ELF-1 (cell line): Measurements from ENCODE around the gene BCL7A.
A peak's percentile ranks its signal among the peaks of the same experiment; 100 is the strongest.
"Not testable (repeated sequence)": the region's sequence is repeated elsewhere in the genome, so short reads cannot be mapped to it uniquely, and the experiment has no call there.

Source experiments
- DNase-seq: peaks from one replicate; pipeline ENCODE4 v3.0.0-alpha.2; 2016; ENCODE audit warnings: low read depth, low spot score

BCL7A gene

DNA sequence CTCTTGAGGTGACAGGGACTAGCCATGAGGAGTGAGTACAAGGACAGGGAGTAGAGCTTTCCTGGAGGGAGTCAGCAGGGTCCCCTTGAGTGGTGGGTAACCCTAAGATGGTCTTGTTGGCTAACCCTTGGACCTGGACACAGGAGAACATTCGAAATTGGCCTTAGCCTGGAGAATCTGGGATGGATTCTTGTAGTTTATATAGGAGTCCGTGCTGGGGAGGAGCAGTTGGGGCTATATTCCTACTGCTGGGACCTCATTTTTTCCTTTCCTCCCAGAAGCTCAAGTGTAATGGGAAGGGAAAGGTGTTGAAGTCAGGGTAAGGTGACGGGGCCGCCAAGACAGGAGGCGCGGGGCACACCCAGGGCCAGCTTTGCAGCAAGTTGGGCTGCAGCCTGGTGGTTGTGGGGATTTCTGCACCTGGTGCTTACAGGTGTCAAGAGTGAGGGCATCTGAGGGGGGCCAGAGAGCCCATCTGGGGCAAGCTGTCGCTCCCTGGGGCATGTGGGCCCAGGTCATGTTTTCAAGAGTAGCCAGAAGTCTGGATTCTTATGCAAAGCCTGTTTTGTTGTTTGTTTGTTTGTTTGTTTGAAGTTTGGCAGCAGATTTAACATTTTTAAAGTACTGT is 5.1 kb downstream of the BCL7A start:
- DNase-seq: no peak

DNA sequence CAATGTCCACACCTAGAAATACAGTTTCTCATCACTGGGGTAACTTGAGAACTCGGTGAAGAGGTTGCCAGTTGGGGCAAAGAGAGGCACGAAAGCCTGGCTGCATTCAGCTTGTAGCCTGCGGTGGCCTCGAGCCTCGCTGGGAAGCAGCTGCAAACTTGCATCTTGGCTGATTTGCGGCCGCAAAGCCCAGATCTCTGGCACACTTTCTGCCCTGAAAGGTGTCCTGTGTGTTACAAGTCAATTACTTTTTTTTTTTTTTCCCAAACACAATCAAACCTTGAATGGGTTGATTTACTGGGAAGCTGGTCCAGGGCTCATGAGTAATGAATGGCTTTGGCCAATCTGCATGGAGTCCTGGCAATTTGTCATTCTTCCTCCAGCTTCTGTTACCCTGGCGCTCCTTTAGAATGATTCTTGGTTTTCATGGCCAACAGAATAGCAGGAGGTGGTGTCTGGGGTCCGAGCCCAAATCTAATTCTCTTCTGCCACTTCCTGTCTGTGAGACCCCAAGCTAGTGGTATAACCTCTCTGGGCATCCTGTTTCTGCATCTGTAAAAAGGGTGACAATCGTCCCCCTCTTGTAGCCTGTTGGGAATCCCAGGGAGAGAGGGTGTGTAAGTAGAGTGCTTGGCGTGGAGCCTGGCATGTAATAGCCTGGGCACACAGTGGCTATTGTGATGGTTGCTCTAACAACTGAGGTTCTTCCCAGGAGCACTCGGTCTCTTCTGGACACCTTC is 6.7 kb downstream of the BCL7A start:
- no peak for DNase-seq

DNA sequence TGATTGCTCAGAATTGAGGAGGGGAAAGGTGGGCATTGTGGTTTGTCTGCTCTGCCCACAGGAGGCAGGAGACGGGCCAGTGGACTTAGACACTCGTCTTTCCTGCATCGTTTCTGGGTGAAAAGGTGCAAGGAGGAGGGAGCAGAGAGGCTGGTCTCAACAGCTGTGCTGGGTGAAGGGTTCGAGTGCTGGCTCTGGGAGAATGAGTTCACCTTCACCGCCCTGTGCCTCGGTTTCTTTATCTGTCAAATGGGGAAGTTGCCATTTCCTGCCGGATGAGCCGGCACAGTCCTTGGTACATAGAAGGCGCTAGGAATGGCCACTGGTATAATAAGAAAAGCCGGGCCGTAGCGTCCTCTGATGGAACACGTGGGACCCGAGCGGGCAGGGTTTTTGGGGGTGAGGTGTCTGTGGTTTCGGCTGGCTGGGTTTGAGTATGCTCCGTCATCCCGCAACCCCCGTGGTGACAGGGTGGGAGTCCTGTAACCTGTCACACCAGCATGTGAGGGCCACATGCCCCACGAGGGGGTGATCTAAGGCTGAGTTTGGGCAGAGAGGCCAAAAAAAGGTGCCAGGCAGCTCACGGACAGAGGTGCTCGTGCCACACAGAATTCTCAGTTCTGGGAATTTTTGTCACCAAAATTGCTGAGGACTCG is 7.3 kb downstream of the BCL7A start:
- no peak for DNase-seq

DNA sequence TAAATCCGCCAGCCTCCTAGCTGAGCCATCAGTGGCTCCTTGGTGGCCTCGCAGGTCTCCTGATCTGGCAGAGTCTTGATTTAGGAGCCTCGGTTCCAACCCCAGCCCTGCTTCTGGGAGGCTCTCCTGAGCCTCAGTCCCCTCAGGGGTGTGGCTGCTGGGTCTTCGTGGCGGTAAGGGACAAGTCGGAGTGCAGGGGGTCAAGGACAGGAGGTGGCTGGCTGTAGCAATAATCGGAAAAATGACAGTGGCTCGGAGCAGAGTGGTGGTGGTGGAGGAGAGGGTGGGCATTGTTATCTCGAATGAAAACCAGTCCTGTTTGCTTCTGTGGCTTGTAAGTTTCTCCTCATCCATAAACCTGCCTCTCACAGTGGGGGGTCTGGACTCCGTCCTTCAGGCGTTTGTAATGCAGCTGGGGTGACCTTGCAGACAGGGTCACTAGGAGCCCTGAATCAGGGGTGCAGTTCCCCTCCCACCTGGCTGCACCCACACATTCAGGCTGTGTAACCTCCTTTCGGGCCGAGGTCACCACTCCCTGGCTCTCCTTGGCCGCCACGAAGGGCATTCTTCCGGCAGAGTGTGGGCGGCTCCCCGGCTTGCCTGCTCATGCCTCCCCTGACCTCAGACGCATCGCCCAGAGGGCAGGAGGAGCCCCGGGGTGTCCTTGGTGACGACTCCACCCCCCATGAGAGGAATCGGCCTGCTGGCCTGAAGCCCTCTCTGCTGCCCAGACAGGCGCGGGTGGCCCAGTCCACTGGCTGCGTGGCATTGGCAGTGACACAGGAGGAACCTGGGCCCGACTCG is 8.1 kb downstream of the BCL7A start:
- DNase-seq: peak; percentile 23

DNA sequence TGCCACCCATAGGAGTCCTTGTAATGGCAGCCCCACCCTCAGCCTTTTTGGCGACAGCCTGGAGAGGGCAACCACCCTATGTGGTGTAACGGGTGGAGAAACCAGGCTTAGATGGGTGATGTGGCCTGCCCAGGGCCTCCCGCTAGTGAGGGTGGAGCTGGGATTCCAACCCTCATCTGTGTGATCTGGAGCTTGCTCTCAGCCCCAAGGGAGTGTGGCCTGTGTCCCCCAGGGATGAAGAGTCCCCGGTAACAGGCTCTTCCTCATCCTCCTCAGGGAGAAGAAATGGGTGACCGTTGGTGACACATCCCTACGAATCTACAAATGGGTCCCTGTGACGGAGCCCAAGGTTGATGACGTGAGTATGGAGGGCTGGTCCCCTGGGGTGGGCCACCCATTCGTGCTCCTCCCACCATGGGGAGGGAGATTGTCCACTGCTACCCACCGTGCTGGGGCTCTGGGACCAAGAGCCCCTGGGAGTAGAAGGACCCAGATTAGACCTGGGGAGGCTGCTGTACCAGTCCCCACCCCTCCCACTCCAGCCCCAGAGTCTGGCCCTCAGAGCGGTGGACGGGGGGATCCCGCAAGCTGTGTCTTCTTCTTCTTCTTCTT is 8.8 kb downstream of the BCL7A start:
- DNase-seq: no peak

DNA sequence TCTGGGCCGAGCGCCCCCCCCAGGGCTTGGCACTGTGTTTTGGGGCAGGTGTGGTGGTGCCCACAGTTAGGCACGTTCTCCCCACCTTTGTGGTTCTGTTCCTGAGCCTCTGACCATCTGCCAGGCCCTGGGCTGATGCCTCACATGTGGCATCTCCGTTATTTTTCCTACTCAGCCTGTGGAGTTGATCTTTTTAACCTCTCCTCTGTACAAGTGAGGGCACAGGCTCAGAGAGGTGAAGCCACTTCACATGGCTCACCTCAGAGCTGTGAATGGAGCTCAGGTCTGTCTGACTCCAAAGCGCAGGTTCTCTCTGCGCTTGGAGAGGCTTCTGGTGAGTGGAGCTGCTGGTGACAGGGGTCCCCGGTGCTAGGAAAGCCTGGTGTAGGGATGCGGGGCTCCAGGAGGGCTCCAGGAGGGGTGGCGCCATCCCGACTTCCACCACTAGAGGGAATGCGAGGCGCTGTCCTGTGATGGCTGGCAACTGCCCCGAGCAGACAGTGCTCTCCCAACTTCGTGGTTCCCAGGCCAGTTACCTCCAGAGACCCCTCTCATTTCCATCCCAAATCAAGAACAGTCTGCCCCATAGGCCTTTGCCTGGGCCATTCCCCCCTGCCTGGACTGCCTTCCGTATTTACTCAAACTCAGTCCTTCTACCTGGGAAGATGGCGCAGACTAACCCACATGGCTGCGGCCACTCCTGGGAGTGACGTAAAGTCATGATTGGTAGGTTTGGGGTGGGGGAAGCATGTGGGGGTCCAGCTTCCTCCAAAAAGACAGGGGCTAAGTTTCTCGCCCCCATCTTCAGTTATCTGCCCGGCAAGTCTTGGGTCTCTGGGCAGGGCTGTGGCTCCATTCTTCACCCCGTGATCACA is 9.9 kb downstream of the BCL7A start:
- peak; percentile 82 for DNase-seq

DNA sequence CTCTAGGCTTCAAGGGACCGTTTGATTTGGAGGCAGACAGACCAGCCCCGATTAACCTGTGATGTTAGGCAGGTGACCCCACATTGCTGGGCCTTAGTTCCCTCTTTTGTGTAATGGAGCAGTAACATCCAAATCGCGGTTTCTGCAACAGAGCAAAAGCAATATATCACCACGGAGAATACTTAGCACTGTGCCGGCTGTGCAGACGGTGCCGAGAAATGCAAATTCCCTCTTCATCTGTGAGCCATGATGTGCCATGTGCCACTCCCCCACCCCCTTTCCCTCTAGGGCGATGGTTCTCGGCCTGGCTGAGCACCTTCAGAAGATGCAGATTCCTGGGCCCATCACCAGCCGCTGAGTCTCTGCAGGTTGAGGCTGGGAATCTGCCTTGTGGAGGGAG is 10.9 kb downstream of the BCL7A start:
- no peak for DNase-seq

DNA sequence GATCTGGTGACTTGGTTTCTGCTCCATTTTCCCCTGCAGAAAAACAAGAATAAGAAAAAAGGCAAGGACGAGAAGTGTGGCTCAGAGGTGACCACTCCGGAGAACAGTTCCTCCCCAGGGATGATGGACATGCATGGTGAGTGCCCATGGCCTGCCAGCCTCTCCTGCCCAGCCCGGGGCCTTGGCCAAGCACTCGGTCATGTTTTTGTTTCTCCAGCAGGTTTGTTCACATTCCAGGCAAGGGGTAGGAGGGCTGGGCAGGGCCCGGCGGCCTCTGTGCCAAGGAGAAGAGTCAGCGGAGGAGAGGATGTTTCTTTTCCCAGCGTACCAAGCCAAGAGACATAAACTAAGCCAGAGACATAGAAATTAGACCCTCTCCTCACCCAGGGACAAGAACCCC is 13.6 kb downstream of the BCL7A start:
- DNase-seq: no peak

DNA sequence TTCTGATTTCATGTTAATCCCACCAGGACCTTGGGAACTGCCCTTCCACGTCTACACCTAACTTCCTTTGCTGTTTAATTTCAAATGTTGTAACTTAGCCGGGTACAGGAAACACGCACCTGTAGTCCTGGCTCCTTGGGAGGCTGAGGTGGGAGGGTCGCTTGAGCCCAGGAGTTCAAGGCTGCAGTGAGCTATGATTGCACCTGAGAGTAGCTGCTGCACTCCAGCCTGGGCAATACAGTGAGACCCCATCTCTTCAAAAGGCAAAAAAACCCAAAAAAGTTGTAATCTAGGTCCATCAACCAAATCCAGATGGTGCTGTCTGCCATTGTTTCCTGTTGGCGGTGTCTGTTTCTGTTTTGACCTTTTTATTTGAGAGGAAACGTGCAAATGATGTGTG is 14.5 kb downstream of the BCL7A start:
- no peak for DNase-seq

DNA sequence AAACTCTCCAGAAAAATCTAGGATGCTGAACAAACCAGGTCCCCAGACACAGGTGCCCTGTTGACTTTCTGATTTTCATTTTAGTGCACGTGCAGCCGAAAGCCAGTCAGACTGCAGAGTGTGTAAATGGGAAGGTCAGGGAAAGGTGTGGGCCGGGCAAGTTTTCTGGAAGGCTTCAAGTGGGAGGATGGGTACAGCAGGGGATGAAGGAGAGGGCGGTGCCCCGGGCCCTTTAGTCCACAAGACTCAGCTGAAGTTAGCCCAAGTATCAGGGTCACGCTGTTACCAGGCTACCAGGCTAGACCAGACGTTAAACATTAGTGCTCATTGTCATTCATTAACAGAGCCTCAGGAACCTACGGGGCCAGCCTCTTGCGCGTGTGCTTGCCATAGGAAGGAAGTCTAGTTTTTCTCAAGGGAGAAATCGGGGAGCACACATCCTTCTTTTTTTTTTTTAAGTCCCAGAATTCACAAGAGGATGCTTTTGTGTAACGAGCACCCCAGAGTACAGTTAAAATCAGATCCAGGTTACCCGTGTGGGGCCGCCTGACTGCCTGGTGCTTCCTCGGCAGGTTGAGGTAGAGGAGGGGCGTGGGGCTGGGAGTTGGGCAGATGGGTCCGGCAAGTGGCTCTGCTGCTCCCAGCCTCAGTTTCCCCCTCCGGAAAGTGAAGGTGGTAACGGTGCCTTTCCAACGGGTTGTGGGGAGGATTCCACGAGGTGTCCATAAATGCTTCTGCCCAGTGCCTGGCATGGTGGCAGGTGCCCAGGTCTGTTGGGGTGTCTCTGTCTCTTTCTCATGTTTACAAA is 19.1 kb downstream of the BCL7A start:
- no peak for DNase-seq

DNA sequence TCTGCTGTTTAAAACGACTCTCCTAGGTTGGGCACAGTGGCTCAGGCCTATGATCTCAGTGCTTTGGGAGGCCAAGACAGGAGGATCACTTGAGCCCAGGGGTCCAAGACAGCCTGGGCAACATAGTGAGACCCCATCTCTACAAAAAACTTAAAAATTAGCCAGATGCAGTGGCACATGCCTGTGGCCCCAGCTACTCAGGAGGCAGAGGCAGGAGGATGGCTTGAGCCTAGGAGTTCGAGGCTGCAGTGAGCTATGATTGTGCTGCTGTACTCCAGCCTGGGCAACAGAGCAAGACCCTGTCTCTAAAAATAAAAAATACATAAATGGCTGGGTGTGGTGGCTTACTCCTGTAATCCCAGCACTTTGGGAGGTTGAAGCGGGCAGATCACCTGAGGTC is 19.8 kb downstream of the BCL7A start:
- DNase-seq: not testable (repeated sequence)

DNA sequence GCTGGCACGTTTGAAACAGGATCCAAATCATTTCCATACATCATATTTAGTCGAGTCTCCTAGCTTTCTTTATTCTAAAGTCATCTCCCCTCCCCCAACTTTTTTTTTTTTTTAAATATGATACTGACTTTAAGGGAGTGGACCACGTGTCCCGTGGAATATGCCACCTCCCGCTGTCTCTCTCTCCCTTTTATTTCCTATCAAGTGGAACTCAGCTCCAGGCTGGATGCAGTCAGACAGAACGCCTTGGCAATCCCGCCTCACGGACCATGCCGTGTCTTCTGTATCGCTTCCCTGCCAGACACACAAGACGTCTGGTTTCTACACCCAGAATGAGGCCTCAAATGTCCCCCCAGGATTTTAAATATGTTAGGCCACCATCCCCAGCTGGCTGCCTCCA is 21.2 kb downstream of the BCL7A start:
- no peak for DNase-seq

DNA sequence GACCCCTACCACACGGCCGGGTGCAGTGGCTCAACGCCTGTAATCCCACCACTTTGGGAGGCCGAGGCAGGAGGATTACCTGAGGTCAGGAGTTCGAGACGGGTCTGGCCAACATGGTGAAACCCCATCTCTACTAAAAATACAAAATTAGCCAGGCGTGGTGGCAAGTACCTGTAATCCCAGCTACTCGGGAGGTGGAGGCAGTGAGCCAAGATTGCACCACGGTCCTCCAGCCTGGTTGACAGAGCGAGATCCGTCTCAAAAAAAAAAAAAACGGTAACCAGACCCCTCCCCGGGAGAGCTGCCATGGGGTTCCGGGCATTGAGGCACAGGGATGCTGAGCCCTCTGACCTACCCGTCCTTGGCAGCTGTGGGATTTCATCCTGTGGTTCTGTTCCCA is 21.8 kb downstream of the BCL7A start:
- no peak for DNase-seq

DNA sequence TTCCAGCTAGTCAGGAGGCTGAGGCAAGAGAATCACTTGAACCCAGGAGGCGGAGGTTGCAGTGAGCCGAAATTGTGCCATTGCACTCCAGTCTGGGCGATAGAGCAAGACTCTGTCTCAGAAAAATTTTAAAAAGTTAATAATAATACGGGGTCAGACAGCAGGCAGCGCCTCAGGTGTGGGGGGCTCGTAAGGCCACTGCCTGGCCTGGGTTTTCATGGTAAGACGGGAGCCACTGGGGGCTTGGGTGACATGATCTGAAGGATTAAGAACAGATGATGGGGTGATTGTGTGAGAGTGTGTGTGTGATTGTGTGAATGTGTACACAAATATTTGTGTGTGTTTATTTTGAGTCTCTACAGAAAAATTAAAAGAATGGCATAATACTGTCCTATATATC is 23.6 kb downstream of the BCL7A start:
- DNase-seq: no peak

DNA sequence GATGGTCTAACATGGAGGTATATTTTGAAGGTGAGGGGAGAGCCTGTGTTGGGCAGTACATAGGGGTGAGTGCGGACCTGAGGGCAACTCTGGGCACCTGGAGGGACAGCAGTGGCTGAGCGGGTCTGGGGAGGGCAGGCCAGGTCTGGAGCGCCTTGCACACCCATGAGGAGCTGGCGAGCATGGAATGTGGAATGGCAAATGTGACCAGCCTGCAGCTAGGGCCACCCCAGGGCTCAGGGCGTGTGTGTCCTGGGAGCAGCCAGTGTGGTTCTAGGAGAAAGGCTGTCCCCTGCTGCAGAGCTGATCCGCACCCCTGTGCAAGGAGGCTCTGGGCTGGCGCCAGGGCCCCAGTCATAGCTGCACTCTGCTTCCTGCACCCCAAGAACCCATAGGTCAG is 24.5 kb downstream of the BCL7A start:
- no peak for DNase-seq

DNA sequence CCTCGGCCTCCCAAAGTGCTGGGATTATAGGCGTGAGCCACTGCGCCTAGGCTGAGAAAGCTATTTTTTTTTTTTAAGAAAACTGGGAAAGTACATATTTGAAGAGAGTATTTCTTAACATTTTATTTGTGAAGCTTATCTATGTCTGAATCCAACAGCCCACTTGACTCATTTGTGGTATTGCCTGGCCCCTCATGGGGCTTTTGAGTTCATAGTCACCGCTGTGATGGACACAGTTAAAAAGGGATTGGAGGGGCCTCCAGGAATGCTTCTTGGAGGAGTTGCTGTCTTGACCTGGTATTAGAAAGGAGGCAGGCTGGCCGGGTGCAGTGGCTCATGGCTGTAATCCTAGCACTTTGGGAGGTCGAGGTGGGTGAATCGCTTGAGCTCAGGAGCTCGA is 26.5 kb downstream of the BCL7A start:
- no peak for DNase-seq

DNA sequence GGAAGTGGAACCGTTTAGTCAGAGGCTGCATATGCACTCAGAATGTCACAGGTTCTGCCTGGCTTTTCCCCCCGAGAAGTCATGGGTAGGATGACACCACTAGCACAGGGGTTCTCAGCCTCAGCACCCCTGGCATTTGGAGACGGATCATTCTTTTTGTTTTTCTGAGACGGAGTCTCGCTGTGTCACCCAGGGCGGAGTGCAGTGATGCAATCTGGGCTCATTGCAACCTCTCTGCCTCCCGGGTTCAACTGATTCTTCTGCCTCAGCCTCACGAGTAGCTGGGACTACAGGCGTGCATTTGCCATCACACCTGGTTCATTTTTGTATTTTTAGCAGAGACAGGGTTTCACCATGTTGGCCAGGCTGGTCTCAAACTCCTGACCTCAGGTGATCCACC is 28.1 kb downstream of the BCL7A start:
- DNase-seq: no peak

DNA sequence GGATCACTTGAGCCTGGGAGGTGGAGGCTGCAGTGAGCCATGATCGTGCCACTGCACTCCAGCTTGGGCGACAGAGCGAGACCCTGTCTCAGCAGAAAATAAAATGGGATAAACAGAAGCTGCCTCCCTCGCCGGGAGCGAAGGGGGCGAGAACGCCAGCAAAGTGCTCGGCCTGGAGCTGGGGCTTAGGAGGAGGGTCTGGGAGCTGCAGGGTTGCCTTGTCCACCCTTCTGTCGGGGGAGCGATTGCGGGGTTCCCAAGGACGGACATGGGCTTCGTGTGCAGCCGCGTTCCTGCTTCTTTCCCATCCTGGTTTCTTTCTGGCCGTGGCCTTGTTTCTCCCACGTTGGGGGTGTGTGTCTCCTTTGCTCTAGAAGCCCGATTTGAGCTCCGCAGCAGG is 29.0 kb downstream of the BCL7A start:
- DNase-seq: no peak

DNA sequence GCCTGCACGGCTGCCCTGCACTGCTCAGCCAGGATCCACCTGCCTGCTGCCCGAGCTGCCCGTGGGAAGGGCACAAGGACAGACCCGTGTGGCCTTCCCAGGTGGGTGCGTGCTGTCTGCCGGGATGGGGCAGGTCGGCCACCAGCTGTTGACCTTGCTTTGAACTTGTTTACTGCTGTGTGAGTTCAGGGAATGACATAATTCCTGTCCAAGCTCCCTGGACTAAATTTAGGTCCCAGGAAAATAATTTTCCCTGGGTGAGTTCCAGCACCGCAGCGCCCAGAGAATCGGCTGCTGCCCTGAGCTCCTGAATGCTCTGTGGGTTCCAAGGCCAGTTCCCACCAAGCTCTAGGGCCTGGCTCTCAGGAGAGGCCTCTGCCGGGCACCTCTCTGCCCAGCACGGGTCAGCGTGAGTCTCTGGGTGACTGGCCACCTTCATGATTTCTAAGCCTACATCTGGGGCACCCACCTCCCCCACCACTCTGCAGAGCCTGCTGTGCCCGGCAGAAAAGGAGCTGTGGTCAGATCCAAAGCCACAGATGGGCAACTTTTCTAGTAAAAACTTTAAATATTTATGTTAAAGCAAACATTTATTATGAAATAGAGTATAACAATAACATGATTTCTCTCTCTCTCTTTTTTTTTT is 29.7 kb downstream of the BCL7A start:
- DNase-seq: no peak

DNA sequence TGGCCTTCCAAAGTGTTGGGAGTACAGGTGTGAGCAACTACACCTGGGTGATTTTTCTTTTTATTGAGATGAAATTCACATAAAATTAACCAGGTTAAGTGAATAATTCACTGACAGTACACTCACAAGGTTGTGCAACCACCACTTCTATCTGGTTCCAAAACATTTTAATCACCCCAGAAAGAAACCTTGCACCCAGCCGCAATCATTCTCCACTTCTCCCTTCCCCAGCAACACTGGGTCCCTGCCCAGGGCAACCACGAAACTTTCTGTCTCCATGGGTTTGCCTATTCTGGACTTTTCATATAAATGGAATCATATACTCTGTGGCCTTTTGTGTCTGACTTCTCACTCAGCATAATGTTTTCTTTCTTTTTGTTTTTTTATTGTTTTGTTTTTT is 30.6 kb downstream of the BCL7A start:
- no peak for DNase-seq
